Testis (tissue), 3 donors: ENCODE results near the gene FSCN2. TPM values are rescaled to one million over a fixed set of nuclear protein-coding genes. Genes with fewer than 3 reads are reported as not detected.
A peak's percentile ranks its signal among the peaks of the same experiment; 100 is the strongest.

Experiments
- DNase-seq: peaks from one replicate; pipeline ENCODE4 v3.0.0-alpha.2; 2019
- H3K27ac ChIP-seq, 2 donors: fragments of 200-600 bp; sonication (generic); one replicate each; pipeline ENCODE4 v1.5.1; 2019
- H3K27me3 ChIP-seq: fragments of 200-600 bp; sonication (generic); one replicate; pipeline ENCODE4 v1.5.1; 2019
- H3K36me3 ChIP-seq: fragments of 200-600 bp; sonication (generic); one replicate; pipeline ENCODE4 v1.5.1; 2017; ENCODE audit warnings: low read depth; ENCODE audit errors: missing control alignments
- H3K4me1 ChIP-seq: fragments of 200-600 bp; sonication (generic); one replicate; pipeline ENCODE4 v1.5.1; 2019
- H3K4me3 ChIP-seq, 2 donors: fragments of 200-600 bp; sonication (generic); one replicate each; pipeline ENCODE4 v1.5.1; 2017 to 2019
- H3K9me3 ChIP-seq: fragments of 200-600 bp; sonication (generic); one replicate; pipeline ENCODE4 v1.5.1; 2017
- CTCF ChIP-seq, 3 experiments: fragments of 450-650 bp in 2 of 3; fragments of 200-600 bp in 1 of 3; sonication (generic) in 1 of 3; IDR thresholded peaks; one replicate each; pipeline ENCODE4 v1.5.1; 2016 to 2019; ENCODE audit warnings: antibody characterized with exemption in 3 of 3, mild to moderate bottlenecking in 2 of 3, moderate library complexity in 1 of 3
- POLR2A ChIP-seq: fragments of 450-650 bp; IDR thresholded peaks from one replicate; pipeline ENCODE4 v1.6.1; 2017; ENCODE audit warnings: antibody characterized with exemption, mild to moderate bottlenecking, moderate library complexity
- WGBS, 2 donors: methylation state at CpG; one replicate each; pipeline ENCODE4 v1.1.5; 2018; 5-methylcytosine and 5-hydroxymethylcytosine counted together
- intact Hi-C: fragments of 100-400 bp; cut with DNase I; formaldehyde crosslinking; loops from one replicate; pipeline ENCODE4 v1.15.1; 2023; ENCODE audit warnings: low total_unique reads
- polyA plus RNA-seq: library from polyadenylated mRNA; stranded (reverse); fragments of 350-450 nt; fragmentation: Illumina TruSeq; extraction: RNeasy Lipid Tissue Mini Kit (QIAGEN cat#74804); gene quantifications from one replicate; pipeline ENCODE4 v1.2.3, GENCODE V29; 2014; ENCODE audit warnings: low read depth, low replicate concordance; ENCODE audit not compliant: insufficient read depth
- total RNA-seq, 2 donors: library from RNA; depleted of rRNA; stranded (reverse); fragments of >200 nt; gene quantifications; one replicate each; pipeline ENCODE4 v1.2.3, GENCODE V29; 2016

Gene FSCN2
- total and polyA plus RNA-seq, 3 donors from 2014 or later = 0.37 to 4.0 (median 3.5) TPM

- no peak for TF ChIP-seq POLR2A
- no peak for TF ChIP-seq CTCF (IDR thresholded peaks at IDR 0.05)
- H3K9me3 ChIP-seq = no peaks in the 10 kb centered on the region
- intact Hi-C loops = no loop called here
- H3K27ac ChIP-seq = no peak overlapping the region
- WGBS, 2 donors = 63 to 76% methylated on average over 15 to 23 of the region's 24 CpGs
- no peaks in the 10 kb centered on the region for H3K27me3 ChIP-seq
- H3K36me3 ChIP-seq = no peaks in the 10 kb centered on the region
- no peak overlapping the region for H3K4me3 ChIP-seq
- no peak for DNase-seq
- peaks cover 39% of the 10 kb centered on the region for H3K4me1 ChIP-seq
These were observed 10.7 kb upstream of the FSCN2 start for GRCh38 chr17:81517339-81518112.

- intact Hi-C loops = no loop called here
- no peak overlapping the region for H3K27ac ChIP-seq
- H3K4me1 ChIP-seq = peaks cover 39% of the 10 kb centered on the region
- WGBS, 2 donors = 22 to 25% methylated on average over 19 to 24 of the region's 24 CpGs
- H3K27me3 ChIP-seq = no peaks in the 10 kb centered on the region
- no peaks in the 10 kb centered on the region for H3K36me3 ChIP-seq
- DNase-seq = no peak
- no peaks in the 10 kb centered on the region for H3K9me3 ChIP-seq
- no peak for TF ChIP-seq CTCF (IDR thresholded peaks at IDR 0.05)
- no peak for TF ChIP-seq POLR2A
- H3K4me3 ChIP-seq = peak overlapping the region; percentile 34 to 44
These were observed 9.9 kb upstream of the FSCN2 start for GRCh38 chr17:81518113-81518784.

- no peaks in the 10 kb centered on the region for H3K36me3 ChIP-seq
- no peak for DNase-seq
- no peaks in the 10 kb centered on the region for H3K9me3 ChIP-seq
- WGBS, 2 donors = 2 to 20% methylated on average over 2 to 32 of the region's 47 CpGs
- no peak for TF ChIP-seq CTCF (IDR thresholded peaks at IDR 0.05)
- no peak for TF ChIP-seq POLR2A
- intact Hi-C loops = no loop called here
- peaks cover 38% of the 10 kb centered on the region for H3K4me1 ChIP-seq
- H3K4me3 ChIP-seq = peak overlapping the region; percentile 34 to 44
- no peak overlapping the region for H3K27ac ChIP-seq
- H3K27me3 ChIP-seq = no peaks in the 10 kb centered on the region
These were observed 9.3 kb upstream of the FSCN2 start for GRCh38 chr17:81518785-81519283.

GRCh38 chr17:81519284-81520020 lies 8.7 kb upstream of the FSCN2 start:
- Histone ChIP-seq H3K4me3 (peak overlapping the region; percentile 34 to 44), H3K9me3 (no peaks in the 10 kb centered on the region), H3K27ac (no peak overlapping the region), H3K4me1 (peaks cover 33% of the 10 kb centered on the region), H3K27me3 (no peaks in the 10 kb centered on the region), H3K36me3 (no peaks in the 10 kb centered on the region)
- 28 to 53% methylated on average over 5 to 19 of the region's 61 CpGs for WGBS, 2 donors
- intact Hi-C loops = no loop called here
- TF ChIP-seq CTCF (IDR thresholded peaks at IDR 0.05) (peak in 2 of 3 experiments; percentile 23 to 24), POLR2A (no peak)
- no peak for DNase-seq
